SW480 (cell line): ENCODE results near the gene UGT1A10.
"Not testable (repeated sequence)": the region's sequence is repeated elsewhere in the genome, so short reads cannot be mapped to it uniquely, and the experiment has no call there.

Experiments used
- DNase-seq: peaks from one replicate; pipeline ENCODE4 v3.0.0-alpha.2; 2016; ENCODE audit warnings: low spot score

UGT1A10 gene

DNA sequence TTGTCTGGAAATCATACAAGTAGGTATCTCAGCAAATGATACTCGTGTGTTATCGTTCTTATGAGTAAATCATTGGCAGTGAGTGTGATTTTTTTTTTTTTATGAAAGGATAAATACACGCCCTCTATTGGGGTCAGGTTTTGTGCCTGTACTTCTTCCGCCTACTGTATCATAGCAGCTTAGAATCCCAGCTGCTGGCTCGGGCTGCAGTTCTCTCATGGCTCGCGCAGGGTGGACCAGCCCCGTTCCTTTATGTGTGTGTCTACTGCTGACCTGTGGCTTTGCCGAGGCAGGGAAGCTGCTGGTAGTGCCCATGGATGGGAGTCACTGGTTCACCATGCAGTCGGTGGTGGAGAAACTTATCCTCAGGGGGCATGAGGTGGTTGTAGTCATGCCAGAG lies at the start of gene UGT1A10:
Gene UGT1A10 (plus strand): TSS at position 143 of the 400 bp plus-strand sequence. CDS start 75 bp downstream, at position 218.
- DNase-seq, result not testable (repeated sequence)

GRCh38 chr2:233588400-233588799 lies 47.8 kb upstream of the UGT1A10 start:
- DNase-seq, result no peak

- not testable (repeated sequence) for DNase-seq
These were observed 43.5 kb upstream of the UGT1A10 start for GRCh38 chr2:233592706-233593105.

DNA sequence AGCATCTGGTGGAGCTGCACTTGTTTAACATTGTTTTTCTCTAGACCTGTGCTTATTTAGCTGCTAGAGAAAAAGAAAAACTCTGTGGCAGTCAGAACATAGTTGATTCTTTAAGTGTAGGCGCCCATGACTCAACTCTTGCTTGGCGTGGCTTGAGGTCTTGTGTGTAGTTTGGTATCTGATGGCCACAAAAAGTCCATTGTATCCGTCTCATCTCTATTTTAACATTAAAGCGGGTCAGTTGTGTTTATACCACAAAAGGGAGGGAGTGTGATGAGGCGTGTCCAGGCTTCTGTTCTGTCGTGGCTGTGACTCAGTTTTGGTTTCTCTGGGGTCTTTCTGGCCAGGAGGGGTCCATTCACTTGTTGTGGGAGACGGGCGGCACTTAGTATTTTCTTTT lies 43.0 kb upstream of the UGT1A10 start:
- DNase-seq, result peak; percentile 80

- DNase-seq, result no peak
These were observed 38.7 kb upstream of the UGT1A10 start for GRCh38 chr2:233597522-233597921.

- DNase-seq, result no peak
These were observed 37.3 kb upstream of the UGT1A10 start for GRCh38 chr2:233598952-233599351.

DNA sequence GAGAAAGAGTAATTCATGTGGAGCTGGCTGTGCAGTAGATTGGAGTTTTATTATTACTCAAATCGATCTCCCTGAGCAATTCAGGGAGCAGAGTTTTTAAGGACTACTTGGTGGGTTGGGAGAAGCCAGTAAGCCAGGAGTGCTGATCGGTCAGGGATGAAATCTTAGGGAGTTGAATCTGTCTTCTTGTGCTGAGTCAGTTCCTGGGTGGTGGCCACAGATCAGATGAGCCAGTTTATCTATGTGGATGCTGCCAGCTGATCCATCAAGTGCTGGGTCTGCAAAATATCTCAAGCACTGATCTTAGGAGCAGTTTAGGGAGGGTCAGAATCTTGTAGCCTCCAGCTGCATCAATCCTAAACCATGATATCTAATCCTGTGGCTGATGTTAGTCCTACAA lies 35.9 kb upstream of the UGT1A10 start:
- DNase-seq, result no peak

GRCh38 chr2:233602076-233602475 lies 34.2 kb upstream of the UGT1A10 start:
- no peak for DNase-seq

DNA sequence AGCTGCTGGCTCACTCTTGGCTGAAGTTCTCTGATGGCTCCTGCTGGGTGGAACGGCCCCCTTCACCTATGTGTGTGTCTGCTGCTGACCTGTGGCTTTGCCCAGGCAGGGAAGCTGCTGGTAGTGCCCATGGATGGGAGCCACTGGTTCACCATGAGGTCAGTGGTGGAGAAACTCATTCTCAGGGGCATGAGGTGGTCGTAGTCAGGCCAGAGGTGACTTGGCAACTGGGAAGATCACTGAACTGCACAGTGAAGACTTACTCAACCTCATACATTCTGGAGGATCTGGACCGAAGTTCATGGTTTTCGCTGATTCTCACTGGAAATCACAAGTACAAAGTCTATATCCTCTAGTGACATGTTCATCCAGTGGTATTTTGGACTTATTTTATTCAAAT lies 32.7 kb upstream of the UGT1A10 start:
- DNase-seq, result no peak

- no peak for DNase-seq
These were observed 31.4 kb upstream of the UGT1A10 start for GRCh38 chr2:233604826-233605225.

DNA sequence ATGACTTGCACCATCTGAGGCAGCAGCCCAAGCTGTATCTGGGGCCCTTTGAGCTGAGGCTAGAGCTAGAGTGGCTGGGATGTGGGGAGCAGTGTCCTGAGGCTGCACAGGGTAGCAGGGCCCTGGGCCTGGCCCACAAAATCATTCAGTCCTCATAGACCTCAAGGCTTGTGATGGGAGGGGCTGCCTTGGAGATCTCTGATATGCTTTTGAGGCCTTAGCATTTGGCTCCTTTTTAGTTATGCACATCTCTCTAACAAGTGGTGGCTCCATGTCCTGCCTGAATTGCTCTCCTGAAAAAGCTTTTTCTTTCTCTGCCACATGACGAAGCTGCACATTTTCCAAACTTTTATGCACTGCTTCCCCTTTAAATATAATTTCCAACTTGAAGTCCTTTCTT lies 30.6 kb upstream of the UGT1A10 start:
- DNase-seq, result no peak

DNA sequence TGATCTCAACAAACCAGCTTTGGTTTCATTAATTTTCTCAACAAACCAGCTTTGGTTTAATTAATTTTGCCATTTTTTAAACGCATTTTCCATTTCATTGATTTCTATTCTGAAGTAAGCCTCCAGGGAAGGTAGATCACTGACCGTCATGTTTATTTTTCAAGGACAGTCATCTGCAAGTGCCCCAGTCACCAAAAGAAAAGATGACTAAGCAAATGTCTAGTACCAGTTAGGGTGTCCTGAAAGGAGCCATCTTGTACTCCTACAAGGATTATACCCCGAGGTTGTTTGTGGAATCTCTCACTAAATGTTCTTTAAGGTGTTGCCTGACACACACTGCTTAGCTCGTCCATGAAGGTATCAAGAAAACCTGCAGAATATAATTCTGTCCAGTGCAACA lies 25.0 kb upstream of the UGT1A10 start:
- no peak for DNase-seq

GRCh38 chr2:233617476-233617875 lies 18.8 kb upstream of the UGT1A10 start, which contains the start of gene UGT1A8:
Gene UGT1A8, plus strand, starts transcription at chr2:233617633. Its CDS starts 75 bp downstream, at chr2:233617708.
- DNase-seq, result peak; percentile 0

DNA sequence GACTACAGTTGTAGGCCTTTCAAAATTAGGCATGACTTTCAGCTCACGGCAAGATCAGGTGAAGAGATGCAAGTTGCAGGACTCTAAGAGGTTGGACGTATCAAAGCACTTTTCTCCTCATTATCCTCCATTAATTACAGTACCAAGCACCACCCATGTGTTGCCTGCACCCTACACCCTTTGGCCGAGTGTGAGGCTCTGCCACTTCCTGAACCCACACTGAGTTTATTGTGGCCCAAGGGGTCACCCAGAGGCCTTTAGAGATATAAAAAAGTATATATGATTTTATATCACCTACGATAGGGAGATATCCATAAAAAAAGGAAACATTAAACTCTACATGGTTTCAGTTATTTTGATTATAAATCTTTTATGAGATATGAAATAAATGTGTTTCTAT lies 16.0 kb upstream of the UGT1A10 start:
- no peak for DNase-seq

DNA sequence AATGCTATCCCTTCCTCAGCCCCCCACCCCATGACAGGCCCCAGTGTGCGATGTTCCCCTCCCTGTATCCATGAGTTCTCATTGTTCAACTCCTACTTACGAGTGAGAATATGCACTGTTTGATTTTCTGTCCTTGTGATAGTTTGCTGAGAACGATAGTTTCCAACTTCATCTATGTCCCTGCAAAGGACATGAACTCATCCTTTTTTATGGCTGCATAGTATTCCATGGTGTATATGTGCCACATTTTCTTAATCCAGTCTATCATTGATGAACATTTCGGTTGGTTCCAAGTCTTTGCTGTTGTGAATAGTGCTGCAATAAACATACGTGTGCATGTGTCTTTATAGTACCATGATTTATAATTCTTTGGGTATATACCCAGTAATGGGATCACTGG lies 14.4 kb upstream of the UGT1A10 start:
- not testable (repeated sequence) for DNase-seq

- no peak for DNase-seq
These were observed 8.8 kb upstream of the UGT1A10 start for GRCh38 chr2:233627331-233628025.

- DNase-seq, result no peak
These were observed 2.6 kb downstream of the UGT1A10 start for GRCh38 chr2:233638836-233639235.

GRCh38 chr2:233639860-233640259 lies 3.6 kb downstream of the UGT1A10 start:
- no peak for DNase-seq

- peak; percentile 1 for DNase-seq
These were observed 6.9 kb downstream of the UGT1A10 start for GRCh38 chr2:233643128-233643527.

- not testable (repeated sequence) for DNase-seq
These were observed 9.8 kb downstream of the UGT1A10 start for GRCh38 chr2:233646033-233646432.

DNA sequence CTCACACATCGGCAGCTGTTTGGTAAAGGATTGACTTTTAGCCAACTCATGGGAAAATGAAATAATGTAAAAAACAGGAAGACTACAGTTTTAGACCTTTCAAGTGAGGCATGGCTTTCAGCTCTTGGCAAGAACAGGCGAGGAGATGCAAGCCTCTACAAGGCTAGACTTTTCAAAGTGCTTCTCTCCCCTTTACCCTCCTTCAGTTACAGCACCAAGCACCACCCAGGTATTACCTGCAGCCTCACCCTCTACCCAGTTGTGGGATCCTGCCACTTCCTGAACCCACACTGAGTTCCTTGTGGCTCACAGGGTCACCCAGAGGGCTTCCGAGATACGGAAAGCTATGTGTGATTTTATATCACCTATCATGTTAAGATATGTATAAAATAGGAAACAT lies 14.7 kb downstream of the UGT1A10 start:
- no peak for DNase-seq

GRCh38 chr2:233651430-233651829 lies 15.2 kb downstream of the UGT1A10 start:
- DNase-seq, result no peak

DNA sequence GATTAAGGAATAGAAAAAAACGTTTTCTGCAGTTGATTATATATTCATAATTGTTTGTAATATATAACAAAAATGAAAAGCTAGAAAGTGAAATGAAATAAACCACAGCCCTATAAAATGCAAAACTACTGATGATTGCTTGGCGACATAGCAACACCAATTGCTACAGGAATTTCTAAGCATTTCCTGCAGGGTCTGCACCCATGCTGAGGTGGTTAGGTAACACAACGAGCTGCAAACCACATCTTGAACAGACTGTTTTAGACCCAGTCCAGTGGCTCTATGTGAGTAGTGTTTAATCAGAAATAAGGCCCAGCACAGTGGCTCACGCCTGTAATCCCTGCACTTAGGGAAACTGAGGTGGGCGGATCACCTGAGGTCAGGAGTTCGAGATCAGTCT lies 18.3 kb downstream of the UGT1A10 start:
- DNase-seq, result no peak

GRCh38 chr2:233655043-233655442 lies 18.8 kb downstream of the UGT1A10 start:
- no peak for DNase-seq
